ENCODE measurements around the gene FRMD5. TPM values are rescaled to one million over a fixed set of nuclear protein-coding genes. Genes with fewer than 3 reads are reported as not detected.
"Not testable (repeated sequence)": the region's sequence is repeated elsewhere in the genome, so short reads cannot be mapped to it uniquely, and the experiment has no call there.

Gene FRMD5
- total RNA-seq, 2 donors from 2014 or later = 0.33 to 0.37 TPM

DNA sequence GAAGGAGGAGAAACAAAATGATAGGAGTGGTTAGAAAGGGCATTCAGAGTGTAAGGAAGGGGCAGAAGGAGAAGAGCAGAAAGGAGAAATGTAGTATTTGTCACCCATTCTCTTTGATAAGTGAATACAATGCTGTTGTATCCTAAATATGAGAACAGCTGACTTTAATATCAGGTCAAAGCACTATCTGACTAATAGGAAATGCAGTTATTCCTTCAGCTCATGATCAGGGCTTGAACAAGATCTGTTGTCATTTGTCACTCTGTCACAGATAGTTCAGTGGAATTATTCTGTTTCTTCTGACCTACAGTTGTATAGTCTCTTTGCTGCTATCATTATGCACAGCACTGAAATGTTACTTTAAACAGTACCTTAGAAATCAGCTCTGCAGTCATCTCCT lies 149.4 kb downstream of the FRMD5 start:
- intact Hi-C loops (cut with DNase I) = no loop called here
- no peak for DNase-seq (ENCODE audit: low spot score)

DNA sequence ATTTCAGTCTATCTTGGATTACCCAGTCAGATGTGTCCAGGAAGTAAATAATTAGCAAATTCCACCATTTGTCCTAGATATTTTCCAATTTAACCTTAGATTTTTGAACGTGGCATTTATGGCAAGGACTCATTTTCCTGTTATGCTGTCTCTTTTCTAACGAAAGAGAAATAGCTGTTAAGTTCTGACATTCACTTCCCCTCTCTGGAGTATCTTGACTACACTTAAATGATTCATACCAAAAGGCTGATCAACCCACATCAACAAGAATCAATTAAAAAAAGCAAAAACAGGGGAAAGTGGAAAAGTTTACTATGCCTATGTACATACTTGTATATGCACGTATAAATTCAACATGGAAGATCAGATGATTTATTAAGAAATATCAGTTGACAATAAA lies 149.9 kb downstream of the FRMD5 start:
- intact Hi-C loops (cut with DNase I) = no loop called here
- DNase-seq (ENCODE audit: low spot score) = no peak

DNA sequence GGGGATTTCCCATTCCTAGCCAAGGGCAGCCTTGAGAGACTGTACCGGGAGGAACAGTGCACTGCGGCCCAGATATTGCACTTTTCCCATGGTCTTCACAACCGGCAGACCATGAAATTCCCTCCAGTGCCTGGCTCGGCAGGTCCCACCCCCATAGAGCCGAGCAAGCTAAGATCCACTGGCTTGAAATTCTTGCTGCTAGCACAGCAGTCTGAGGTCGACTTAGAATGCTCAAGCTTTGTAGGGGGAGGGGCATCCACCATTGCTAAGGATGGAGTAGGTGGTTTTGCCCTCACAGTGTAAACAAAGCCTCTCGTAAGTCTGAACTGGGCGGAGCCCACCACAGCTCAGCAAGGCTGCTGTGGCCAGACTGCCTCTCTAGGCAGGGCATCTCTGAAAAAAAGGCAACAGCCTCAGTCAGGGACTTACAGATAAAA lies 156.3 kb downstream of the FRMD5 start:
- intact Hi-C loops (cut with DNase I) = no loop called here
- DNase-seq (ENCODE audit: low spot score) = no peak

DNA sequence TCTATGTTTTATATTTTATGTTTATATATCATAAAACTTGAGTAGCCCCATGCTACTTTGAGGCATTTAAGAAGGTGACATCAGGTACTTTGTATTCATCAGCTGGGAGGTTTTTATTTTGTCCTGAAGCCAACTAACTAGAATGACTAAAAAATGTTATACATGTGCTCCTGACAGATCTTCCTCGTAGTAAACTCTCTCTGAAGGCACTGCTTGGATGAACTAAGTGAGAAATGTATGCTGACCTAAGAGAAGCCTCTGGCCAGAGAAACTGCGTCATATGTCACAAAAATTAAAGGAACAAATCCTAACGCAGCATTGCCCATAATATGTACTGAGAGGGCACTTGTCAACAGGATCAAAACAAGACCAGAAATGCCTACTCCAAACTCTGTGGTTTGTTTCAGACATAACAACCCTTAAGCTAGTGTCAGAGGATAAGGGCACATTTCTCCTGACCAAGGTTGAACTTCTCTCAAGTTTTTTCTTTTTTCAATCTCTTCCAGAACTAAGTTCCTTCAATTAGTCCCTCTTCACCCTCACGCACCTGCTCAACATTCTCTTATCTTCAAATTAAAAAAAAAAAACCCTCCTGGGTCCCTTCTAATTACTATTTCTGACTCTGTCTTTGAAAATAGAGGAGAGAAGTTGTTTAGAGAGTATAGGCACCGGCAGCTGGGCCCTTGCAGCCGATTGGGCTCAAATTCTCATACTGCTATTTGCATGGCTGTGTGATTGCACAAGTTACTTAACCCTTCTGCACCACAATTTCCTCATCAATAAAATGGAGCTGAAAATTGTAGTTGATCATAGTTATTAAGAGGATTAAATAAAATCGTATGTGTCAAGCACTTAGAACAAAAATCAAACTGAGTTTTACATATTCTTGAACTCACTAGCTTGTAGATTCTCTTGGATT lies 159.0 kb downstream of the FRMD5 start:
- DNase-seq (ENCODE audit: low spot score) = no peak
- intact Hi-C loops (cut with DNase I) = no loop called here

DNA sequence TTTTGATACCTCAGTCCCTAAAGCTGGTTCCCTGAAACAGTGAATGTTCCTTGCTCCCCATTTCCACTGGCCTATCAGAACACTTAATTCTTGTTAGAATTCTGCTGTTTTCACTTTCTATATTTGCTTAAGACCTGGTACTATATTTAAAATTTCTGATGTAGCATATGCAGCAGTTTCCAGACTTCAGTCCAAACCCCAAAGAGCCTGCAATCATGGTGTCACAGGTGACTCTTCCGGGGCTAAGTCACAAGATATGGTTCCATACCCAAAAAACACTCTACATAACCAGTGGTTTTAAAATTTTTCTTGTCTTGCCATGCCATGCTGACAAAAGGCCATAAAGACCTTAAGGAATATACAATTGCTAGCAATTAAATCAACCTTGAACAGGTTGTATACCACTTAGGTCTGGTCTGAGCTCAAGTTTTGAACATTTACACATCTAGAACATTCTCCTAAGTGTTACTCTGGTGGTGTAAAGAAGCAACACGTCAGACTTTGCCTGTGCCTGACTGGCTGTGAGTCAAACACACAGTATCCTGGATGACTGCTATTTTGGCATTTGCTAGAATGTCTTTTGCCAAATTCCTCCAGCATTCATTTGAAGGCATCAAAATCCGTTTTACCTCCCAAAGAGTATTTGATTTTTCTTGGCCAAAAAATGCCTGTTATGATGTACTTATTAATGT lies 160.0 kb downstream of the FRMD5 start:
- no peak for DNase-seq (ENCODE audit: low spot score)
- intact Hi-C loops (cut with DNase I) = no loop called here

DNA sequence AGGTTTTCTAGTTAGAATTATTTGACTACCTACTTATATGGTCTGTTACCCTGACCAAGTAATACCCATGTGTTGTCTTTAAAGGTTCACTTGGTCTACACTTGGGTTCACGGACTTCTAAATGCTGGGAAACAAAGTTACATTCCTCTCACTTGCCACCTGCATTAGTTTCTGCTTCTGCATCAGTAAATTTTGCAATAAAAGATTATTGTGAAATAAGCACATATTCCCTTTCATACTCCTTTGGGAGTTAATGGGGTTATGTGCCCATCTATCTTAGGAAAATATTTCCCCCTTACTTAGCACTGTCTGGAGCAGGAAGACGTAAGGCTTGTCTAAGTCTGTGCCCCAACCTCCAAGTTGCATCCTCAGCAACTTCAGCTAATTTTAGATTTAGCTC lies 160.7 kb downstream of the FRMD5 start:
- intact Hi-C loops (cut with DNase I) = no loop called here

DNA sequence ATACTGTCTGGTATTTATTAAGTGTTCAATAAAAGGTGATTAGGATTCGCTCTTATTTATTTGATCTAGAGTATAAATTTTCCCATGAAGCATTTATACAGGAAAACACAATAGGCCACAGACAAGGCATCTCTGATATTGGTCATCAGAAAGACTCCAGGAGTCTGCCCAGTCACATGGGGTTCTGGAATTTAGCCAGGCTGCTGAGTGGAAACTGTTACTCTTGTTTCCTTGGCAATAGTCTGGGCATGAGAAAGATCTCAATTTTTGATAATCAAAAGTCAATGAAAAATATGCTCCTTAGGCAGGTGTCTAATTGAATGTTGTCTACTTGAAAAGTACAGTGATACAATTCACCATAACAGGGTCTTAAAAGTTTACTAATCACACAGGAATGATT lies 161.2 kb downstream of the FRMD5 start:
- no peak for DNase-seq (ENCODE audit: low spot score)

More for the DNA sequence above, 160.7 kb downstream of the FRMD5 start:
- no peak for DNase-seq (ENCODE audit: low spot score)

DNA sequence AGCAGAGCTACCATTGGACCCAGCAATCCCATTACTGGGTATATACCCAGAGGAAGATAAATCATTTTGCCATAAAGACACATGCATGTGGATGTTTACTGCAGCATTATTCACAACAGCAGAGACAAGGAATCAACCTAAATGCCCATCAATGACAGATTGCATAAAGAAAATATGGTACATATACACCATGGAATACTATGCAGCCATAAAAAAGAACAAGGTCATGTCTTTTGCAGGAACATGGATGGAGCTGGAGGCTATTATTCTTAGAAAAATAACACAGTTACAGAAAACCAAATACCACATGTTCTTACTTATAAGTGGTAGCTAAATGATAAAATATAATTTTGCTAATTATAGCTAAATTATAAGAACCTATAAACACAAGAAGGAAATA lies 162.3 kb downstream of the FRMD5 start:
- intact Hi-C loops (cut with DNase I); DNase-seq (ENCODE audit: low spot score): not testable (repeated sequence)

More for the DNA sequence above, 161.2 kb downstream of the FRMD5 start:
- intact Hi-C loops (cut with DNase I) = no loop called here

DNA sequence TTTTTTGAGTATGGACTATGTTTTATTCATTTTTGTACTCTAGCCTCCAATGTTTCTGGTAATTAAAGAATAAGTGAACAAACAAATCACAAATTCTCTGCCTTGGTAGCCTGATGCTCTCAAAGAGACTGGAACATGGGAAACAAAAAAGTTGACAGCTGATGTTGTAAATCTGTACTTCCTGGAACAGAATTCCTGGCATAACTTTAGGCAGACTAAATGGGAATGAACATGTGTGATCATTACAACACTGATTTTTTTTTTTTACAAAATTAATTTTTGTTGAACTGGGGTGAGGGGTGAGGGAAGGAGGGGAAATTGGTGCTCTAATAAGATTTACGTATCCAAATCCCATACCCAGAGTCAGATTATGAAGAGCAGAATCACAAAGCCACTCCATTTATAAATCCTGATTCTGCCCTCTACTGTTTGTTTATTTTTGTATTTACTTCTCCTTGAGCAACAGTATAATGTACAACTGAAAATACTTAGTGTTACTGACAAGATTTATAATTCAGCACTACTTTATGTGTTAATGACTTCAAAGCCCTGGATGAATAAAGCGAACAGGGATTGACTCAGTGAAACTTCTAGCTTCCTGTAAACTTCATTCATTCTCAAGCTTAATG lies 165.0 kb downstream of the FRMD5 start:
- intact Hi-C loops (cut with DNase I) = no loop called here

DNA sequence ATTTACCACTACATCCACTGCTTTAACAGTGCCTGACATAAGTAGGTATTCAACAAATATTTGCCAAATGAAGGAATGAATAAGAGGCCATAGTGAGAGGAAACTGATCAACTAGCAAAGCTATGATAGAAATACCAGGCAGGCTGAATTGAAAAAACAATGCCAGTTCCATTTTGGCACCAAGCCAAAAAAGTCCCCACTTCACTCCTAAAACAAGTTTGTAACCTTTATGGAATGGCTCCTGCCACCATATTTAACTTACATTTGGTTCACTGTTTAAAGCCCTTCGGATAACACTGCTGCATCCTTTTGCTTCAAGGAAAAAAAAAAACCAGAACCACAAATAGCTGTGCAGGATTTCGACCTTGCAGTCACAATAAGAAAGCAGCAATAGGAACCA lies 166.1 kb downstream of the FRMD5 start:
- DNase-seq (ENCODE audit: low spot score) = no peak
- intact Hi-C loops (cut with DNase I) = no loop called here

More for the DNA sequence above, 165.0 kb downstream of the FRMD5 start:
- DNase-seq (ENCODE audit: low spot score) = no peak

DNA sequence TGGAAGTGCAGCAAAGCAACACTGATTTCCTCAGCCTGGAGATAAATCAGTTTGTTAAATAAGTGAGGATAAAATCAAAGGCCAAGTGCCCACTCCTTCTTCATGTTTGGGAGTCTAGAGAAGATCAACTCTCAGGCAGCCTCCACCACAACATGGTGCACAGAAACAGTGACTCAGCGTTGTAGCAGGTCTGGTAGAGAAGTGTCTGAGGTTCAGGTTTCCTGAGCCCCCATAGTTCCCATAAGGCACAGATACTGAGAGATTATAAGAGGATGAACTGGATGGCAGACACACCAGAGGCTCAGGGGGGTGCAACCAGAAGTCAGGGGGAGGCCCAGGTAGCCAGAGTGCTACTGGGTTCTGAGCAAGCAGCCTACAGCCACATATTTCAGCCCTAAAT lies 166.7 kb downstream of the FRMD5 start:
- intact Hi-C loops (cut with DNase I) = no loop called here
- DNase-seq (ENCODE audit: low spot score) = no peak

DNA sequence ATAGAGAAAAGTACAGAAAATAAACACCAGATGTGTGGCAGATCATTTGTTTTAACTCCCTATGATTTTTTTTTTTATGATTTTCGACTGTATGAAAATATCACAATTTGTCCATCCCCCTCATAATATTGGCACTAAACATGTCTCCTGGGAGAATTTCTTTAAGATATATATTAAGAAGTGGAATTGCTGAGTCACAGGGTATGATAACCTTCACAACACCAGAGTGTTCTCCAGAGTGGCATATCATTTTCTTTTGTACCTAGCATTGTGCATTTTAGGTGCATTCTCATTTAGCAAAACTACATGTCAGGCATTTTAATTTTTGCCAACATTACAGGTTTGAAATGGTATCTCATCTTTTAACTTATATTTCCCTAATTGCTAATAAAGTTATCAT lies 170.9 kb downstream of the FRMD5 start:
- intact Hi-C loops (cut with DNase I) = no loop called here
- no peak for DNase-seq (ENCODE audit: low spot score)

DNA sequence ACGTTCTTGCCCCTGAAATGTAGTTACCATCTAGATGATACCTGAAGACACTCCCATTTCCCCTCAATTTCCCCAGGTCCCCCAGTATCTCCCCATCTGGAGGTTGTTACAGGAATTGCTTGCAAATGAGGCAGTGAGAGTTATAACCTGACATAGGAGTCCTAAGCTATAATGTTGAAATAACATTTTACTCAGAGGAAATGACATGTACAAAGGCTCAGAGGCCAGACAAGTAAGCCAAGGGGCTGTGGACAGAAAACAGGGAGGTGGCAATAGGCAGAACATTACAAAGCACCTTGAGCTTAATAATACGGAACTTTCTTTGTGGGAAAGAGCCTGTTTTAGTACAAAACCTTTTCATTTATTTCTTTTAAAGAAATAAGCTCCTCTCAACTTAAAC lies 171.9 kb downstream of the FRMD5 start:
- intact Hi-C loops (cut with DNase I) = no loop called here
- DNase-seq (ENCODE audit: low spot score) = no peak

DNA sequence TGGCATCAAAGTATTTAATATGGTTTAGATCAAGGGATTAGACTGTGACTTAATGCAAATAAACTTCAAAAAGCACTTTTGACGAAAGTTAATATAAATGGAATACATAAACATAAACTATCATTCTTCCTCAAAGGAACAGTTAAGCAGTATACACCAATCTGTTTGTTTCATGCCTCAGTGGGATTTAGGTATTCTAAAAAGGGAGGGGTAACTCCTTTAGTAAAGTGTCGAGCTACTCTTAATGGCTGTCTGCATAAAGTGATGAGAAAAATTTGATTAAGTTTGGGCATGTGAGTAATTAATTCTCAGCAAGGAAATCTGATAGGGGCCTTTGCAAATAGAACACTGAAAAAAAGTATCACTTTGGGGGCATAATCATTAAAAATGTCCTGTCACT lies 176.9 kb downstream of the FRMD5 start:
- intact Hi-C loops (cut with DNase I) = no loop called here
- DNase-seq (ENCODE audit: low spot score) = no peak

DNA sequence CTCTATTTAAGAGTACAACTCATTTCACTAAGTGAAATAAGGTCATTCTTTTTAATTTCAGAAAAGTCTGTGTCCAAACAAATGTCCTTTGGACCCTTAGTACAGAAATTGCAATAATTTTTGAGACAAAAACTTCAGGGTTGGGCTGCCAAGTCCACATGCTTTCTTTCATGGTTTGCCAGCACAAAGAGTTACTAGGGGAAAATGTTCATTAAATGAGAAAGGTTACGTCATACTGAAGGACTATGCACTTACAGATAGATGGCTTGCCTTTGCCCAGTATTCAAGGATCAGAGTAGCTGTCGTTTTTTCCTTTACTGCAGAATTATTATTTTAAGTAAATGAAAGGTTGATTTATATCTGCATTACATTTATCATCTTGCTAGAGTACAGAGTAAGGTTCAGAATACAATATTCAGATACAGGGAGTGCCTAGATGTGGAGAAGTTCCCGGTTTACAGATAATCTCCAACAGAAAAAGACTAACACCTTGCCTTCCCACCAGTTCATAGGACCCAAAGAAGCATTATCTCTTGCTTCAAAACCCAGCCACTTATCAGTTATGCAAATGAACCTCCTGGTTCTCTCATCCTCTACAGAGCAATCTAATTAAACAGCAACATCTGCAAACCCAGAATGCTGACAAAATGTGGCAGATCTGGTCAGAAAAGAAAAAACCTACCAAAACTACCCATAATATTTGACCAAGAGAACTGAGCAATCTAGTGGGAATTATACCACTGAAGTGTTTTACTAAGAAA lies 179.3 kb downstream of the FRMD5 start:
- DNase-seq (ENCODE audit: low spot score) = no peak
- intact Hi-C loops (cut with DNase I) = no loop called here

DNA sequence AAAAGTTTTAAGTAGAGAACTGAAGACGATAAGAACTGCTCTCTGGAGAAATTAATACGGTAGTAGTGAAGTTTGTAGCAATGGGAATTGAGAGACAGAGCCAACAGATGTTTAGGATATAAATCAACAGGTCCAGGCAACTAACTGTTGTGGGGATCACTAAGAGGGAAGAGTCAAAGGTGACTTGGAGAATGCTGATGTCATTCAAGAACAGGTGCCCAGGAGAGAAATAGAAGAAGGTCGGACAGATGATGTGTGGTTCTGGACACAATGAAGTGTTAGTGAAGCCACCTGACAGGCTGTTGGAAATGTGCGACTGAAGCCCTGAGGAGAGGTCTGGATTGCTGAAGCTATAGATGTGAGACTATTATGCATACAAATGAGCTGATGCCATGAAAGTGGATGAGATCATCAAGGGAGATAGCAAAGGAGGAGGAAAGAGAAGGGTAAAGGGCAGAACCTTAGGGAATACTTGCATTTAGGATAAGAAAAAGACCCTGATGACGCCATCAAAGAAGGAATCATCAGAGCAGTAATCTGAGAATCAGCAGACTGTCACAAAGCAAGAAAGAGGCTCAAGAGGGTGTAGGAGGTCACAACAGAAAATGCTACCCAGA lies 183.7 kb downstream of the FRMD5 start:
- no peak for DNase-seq (ENCODE audit: low spot score)
- intact Hi-C loops (cut with DNase I) = no loop called here

DNA sequence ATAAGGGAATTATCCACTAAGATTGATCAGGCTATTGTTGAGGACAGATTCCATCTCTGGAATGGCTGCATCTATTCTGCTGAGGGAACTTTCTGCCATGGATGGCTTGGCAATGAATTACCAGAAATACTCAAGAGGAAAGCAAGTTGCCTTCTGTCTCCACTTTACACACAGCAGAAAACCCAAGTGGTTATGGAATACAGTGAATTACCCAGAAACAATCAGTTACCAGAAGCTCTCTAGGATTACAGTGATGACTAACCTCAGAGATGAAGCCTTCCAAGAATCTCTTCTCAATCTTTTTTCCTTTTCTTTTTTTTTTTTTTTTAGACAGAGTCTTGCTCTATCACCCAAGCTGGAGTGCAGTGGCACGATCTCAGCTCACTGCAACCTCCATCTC lies 185.0 kb downstream of the FRMD5 start:
- DNase-seq (ENCODE audit: low spot score) = no peak
- intact Hi-C loops (cut with DNase I) = no loop called here

DNA sequence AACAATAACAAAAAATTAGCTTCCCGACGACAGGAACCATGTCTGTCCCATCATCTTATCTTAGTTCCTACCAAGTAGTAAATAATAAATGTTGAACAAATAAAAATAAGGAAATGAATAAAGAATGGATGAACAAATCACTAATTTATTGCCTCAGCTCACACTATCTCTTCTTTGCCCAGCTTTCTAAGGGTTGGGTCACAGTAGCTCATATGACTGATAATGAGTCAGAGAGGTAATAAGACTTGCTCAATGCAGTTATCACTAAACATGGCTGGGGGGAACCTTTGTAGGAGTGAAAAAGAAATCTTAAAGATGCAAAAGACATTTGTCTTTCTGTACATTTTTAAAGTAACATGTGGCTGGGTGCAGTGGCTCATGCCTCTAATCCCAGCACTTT lies 186.0 kb downstream of the FRMD5 start:
- intact Hi-C loops (cut with DNase I) = no loop called here
- DNase-seq (ENCODE audit: low spot score) = no peak

DNA sequence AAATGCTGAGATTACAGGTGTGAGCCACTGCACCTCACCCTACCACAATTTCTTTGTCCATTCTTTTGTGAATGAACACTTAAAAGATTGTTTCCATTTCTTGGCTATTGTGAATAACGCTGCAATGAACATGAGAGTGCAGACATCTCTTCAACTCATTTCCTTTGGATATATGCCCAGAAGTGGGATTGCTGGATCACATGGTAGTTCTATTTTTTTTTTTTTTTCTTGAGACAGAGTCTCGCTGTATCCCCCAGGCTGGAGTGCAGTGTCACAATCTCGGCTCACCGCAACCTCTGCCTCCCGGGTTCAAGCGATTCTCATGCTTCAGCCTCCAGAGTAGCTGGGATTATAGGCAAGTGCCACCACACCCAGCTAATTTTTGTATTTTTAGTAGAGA lies 194.8 kb downstream of the FRMD5 start:
- DNase-seq (ENCODE audit: low spot score); intact Hi-C loops (cut with DNase I): not testable (repeated sequence)
